ENCODE data around the gene BCAR1. TPM values are rescaled to one million over a fixed set of nuclear protein-coding genes. Genes with fewer than 3 reads are reported as not detected.

The BCAR1 gene
- total and polyA plus RNA-seq, 2 of the 13 experiments (the other 11 are each of a cell fraction or from before 2014, with no cell fraction given) = 48.1 to 51.7 TPM

- TF ChIP-seq HNRNPUL1 (IDR thresholded peaks at IDR 0.05; ENCODE audit: low read depth, low read length) = no peak
- peak; percentile 98; the same call in 1 of the 2 replicates for TF ChIP-seq MTA1 (CRISPR knock-in tag; IDR thresholded peaks at IDR 0.05; ENCODE audit: borderline replicate concordance)
- no peak for TF ChIP-seq ZNF713 (CRISPR knock-in tag; IDR thresholded peaks at IDR 0.05)
- TF ChIP-seq NPAS2 (CRISPR knock-in tag; IDR thresholded peaks at IDR 0.05; ENCODE audit: borderline replicate concordance) = no peak
- peak; percentile 90; the same call in 1 of the 2 replicates for TF ChIP-seq ZNF580 (CRISPR knock-in tag; IDR thresholded peaks at IDR 0.05; ENCODE audit: borderline replicate concordance, low read depth)
- peak; percentile 73 for TF ChIP-seq THAP11 (CRISPR knock-in tag; IDR thresholded peaks at IDR 0.05)
- TF ChIP-seq SRSF1 (optimal IDR thresholded peaks at IDR 0.05; ENCODE audit: low read depth, low read length) = peak; percentile 77
- TF ChIP-seq MXD4 (CRISPR knock-in tag; IDR thresholded peaks at IDR 0.05) = peak; percentile 73; the same call in 1 of the 2 replicates
- TF ChIP-seq ZNF224 (CRISPR knock-in tag; IDR thresholded peaks at IDR 0.05) = no peak
- TF ChIP-seq CHCHD3 (CRISPR knock-in tag; IDR thresholded peaks at IDR 0.05) = no peak
- TF ChIP-seq HOXA9 (CRISPR knock-in tag; IDR thresholded peaks at IDR 0.05; ENCODE audit: borderline replicate concordance) = no peak
- peak; percentile 68 for TF ChIP-seq ZNF629 (CRISPR knock-in tag; conservative IDR thresholded peaks at IDR 0.05)
- TF ChIP-seq, protein P1, sequence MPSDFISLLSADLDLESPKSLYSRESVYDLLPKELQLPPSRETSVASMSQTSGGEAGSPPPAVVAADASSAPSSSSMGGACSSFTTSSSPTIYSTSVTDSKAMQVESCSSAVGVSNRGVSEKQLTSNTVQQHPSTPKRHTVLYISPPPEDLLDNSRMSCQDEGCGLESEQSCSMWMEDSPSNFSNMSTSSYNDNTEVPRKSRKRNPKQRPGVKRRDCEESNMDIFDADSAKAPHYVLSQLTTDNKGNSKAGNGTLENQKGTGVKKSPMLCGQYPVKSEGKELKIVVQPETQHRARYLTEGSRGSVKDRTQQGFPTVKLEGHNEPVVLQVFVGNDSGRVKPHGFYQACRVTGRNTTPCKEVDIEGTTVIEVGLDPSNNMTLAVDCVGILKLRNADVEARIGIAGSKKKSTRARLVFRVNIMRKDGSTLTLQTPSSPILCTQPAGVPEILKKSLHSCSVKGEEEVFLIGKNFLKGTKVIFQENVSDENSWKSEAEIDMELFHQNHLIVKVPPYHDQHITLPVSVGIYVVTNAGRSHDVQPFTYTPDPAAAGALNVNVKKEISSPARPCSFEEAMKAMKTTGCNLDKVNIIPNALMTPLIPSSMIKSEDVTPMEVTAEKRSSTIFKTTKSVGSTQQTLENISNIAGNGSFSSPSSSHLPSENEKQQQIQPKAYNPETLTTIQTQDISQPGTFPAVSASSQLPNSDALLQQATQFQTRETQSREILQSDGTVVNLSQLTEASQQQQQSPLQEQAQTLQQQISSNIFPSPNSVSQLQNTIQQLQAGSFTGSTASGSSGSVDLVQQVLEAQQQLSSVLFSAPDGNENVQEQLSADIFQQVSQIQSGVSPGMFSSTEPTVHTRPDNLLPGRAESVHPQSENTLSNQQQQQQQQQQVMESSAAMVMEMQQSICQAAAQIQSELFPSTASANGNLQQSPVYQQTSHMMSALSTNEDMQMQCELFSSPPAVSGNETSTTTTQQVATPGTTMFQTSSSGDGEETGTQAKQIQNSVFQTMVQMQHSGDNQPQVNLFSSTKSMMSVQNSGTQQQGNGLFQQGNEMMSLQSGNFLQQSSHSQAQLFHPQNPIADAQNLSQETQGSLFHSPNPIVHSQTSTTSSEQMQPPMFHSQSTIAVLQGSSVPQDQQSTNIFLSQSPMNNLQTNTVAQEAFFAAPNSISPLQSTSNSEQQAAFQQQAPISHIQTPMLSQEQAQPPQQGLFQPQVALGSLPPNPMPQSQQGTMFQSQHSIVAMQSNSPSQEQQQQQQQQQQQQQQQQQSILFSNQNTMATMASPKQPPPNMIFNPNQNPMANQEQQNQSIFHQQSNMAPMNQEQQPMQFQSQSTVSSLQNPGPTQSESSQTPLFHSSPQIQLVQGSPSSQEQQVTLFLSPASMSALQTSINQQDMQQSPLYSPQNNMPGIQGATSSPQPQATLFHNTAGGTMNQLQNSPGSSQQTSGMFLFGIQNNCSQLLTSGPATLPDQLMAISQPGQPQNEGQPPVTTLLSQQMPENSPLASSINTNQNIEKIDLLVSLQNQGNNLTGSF (CRISPR knock-in tag; IDR thresholded peaks at IDR 0.05) = no peak
- TF ChIP-seq, protein P2, sequence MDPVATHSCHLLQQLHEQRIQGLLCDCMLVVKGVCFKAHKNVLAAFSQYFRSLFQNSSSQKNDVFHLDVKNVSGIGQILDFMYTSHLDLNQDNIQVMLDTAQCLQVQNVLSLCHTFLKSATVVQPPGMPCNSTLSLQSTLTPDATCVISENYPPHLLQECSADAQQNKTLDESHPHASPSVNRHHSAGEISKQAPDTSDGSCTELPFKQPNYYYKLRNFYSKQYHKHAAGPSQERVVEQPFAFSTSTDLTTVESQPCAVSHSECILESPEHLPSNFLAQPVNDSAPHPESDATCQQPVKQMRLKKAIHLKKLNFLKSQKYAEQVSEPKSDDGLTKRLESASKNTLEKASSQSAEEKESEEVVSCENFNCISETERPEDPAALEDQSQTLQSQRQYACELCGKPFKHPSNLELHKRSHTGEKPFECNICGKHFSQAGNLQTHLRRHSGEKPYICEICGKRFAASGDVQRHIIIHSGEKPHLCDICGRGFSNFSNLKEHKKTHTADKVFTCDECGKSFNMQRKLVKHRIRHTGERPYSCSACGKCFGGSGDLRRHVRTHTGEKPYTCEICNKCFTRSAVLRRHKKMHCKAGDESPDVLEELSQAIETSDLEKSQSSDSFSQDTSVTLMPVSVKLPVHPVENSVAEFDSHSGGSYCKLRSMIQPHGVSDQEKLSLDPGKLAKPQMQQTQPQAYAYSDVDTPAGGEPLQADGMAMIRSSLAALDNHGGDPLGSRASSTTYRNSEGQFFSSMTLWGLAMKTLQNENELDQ (CRISPR knock-in tag; IDR thresholded peaks at IDR 0.05; ENCODE audit: borderline replicate concordance) = no peak
- no peak for TF ChIP-seq ZNF33A (CRISPR knock-in tag; IDR thresholded peaks at IDR 0.05; ENCODE audit: borderline replicate concordance)
- TF ChIP-seq, protein P3, sequence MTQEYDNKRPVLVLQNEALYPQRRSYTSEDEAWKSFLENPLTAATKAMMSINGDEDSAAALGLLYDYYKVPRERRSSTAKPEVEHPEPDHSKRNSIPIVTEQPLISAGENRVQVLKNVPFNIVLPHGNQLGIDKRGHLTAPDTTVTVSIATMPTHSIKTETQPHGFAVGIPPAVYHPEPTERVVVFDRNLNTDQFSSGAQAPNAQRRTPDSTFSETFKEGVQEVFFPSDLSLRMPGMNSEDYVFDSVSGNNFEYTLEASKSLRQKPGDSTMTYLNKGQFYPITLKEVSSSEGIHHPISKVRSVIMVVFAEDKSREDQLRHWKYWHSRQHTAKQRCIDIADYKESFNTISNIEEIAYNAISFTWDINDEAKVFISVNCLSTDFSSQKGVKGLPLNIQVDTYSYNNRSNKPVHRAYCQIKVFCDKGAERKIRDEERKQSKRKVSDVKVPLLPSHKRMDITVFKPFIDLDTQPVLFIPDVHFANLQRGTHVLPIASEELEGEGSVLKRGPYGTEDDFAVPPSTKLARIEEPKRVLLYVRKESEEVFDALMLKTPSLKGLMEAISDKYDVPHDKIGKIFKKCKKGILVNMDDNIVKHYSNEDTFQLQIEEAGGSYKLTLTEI (CRISPR knock-in tag; conservative IDR thresholded peaks at IDR 0.05) = no peak
- no peak for TF ChIP-seq JDP2 (CRISPR knock-in tag; IDR thresholded peaks at IDR 0.05; ENCODE audit: borderline replicate concordance)
- peak; percentile 86 for TF ChIP-seq YEATS4 (CRISPR knock-in tag; IDR thresholded peaks at IDR 0.05; ENCODE audit: borderline replicate concordance)
- TF ChIP-seq SUZ12 (IDR thresholded peaks at IDR 0.05; ENCODE audit: low read depth, low read length) = no peak
- TF ChIP-seq PLRG1 (conservative IDR thresholded peaks at IDR 0.05) = no peak
- no peak for TF ChIP-seq ZNF343 (CRISPR knock-in tag; IDR thresholded peaks at IDR 0.05)
Measured at GRCh38 chr16:75262104-75262799, 10.8 kb upstream of the BCAR1 start (continued).

Measured in HepG2 (cell line).